CD4-positive, CD25-positive, alpha-beta regulatory T cell (primary cell): ENCODE results near the gene PRAMEF18. TPM values are rescaled to one million over a fixed set of nuclear protein-coding genes. Genes with fewer than 3 reads are reported as not detected.
"Not testable (repeated sequence)": the region's sequence is repeated elsewhere in the genome, so short reads cannot be mapped to it uniquely, and the experiment has no call there.

Source experiments
- ATAC-seq, 2 donors: fragments of 150-1000 bp; cut with Tn5 transposase; one replicate each; pipeline ENCODE4 v1.10.0; 2021; ENCODE audit warnings: low read depth in 2 of 2, moderate number of reproducible peaks in 2 of 2, moderate library complexity in 1 of 2
- DNase-seq, 3 donors: peaks; one replicate each; pipeline versions ENCODE4 v3.0.0 to v3.0.0-alpha.2; 2012 to 2022; ENCODE audit warnings: mixed read lengths in 1 of 3
- H3K27ac ChIP-seq: one replicate; pipeline ENCODE4 v1.7.0; 2013; ENCODE audit warnings: mild to moderate bottlenecking, low read length; ENCODE audit not compliant: insufficient read depth, poor library complexity, severe bottlenecking
- H3K27me3 ChIP-seq: one replicate; pipeline ENCODE4 v1.7.0; 2013; ENCODE audit warnings: low read length; ENCODE audit not compliant: control insufficient read depth, insufficient read depth
- H3K36me3 ChIP-seq: one replicate; pipeline ENCODE4 v1.7.0; 2013; ENCODE audit warnings: mild to moderate bottlenecking, low read length, moderate library complexity; ENCODE audit not compliant: control insufficient read depth, insufficient read depth
- H3K4me1 ChIP-seq: 2 replicates; pipeline ENCODE4 v1.7.0; 2013; ENCODE audit warnings: mild to moderate bottlenecking, low read length; ENCODE audit not compliant: insufficient read depth, control insufficient read depth, poor library complexity, severe bottlenecking
- H3K4me3 ChIP-seq: one replicate; pipeline ENCODE4 v1.7.0; 2013; ENCODE audit warnings: low read depth, mild to moderate bottlenecking, low read length, moderate library complexity
- H3K9me3 ChIP-seq, 2 experiments: 1 replicate in 1 of 2; 2 replicates in 1 of 2; pipeline ENCODE4 v1.7.0; 2013; ENCODE audit warnings: low read length in 2 of 2, mild to moderate bottlenecking in 1 of 2, moderate library complexity in 1 of 2; ENCODE audit not compliant: control insufficient read depth in 2 of 2
- H3K27ac Mint-ChIP-seq, 3 donors: one replicate each; pipeline ENCODE4 v1.8.0; 2020 to 2022; ENCODE audit warnings: mild to moderate bottlenecking in 3 of 3, mixed read lengths in 3 of 3, moderate library complexity in 2 of 3
- H3K27me3 Mint-ChIP-seq: one replicate; pipeline ENCODE4 v1.8.0; 2022; ENCODE audit warnings: mild to moderate bottlenecking, mixed read lengths
- H3K36me3 Mint-ChIP-seq: one replicate; pipeline ENCODE4 v1.8.0; 2020; ENCODE audit warnings: mixed read lengths
- H3K4me1 Mint-ChIP-seq, 4 donors: one replicate each; pipeline ENCODE4 v1.8.0; 2020 to 2022; ENCODE audit warnings: mixed read lengths in 4 of 4, mild to moderate bottlenecking in 1 of 4
- H3K4me3 Mint-ChIP-seq, 4 donors: one replicate each; pipeline ENCODE4 v1.8.0; 2020 to 2022; ENCODE audit warnings: mild to moderate bottlenecking in 4 of 4, mixed read lengths in 4 of 4, moderate library complexity in 3 of 4
- H3K9me3 Mint-ChIP-seq, 7 donors: one replicate each; pipeline ENCODE4 v1.8.0; 2020 to 2022; ENCODE audit warnings: mixed read lengths in 7 of 7, mild to moderate bottlenecking in 3 of 7, moderate library complexity in 2 of 7
- polyA plus RNA-seq, 4 donors: library from polyadenylated mRNA; unstranded; fragments of 300-500 nt; fragmentation: Illumina TruSeq; gene quantifications; one replicate each; pipeline ENCODE4 v1.2.3, GENCODE V29; 2021
- total RNA-seq: library from RNA; stranded (reverse); gene quantifications from one replicate; pipeline ENCODE4 v1.2.3, GENCODE V29; 2022

Gene PRAMEF18
- total and polyA plus RNA-seq, 5 donors from 2014 or later = not detected

GRCh38 chr1:13227271-13228055 lies 1.5 kb upstream of the PRAMEF18 start:
- not testable (repeated sequence) for H3K9me3 Mint-ChIP-seq, H3K4me3 ChIP-seq, H3K27ac ChIP-seq, H3K4me1 ChIP-seq, H3K36me3 ChIP-seq, H3K36me3 Mint-ChIP-seq, H3K4me3 Mint-ChIP-seq, H3K27ac Mint-ChIP-seq, H3K27me3 ChIP-seq, H3K4me1 Mint-ChIP-seq, DNase-seq, H3K9me3 ChIP-seq, H3K27me3 Mint-ChIP-seq, ATAC-seq

- ATAC-seq = no peak
- Histone ChIP-seq H3K9me3 (no peaks in the 10 kb centered on the region), H3K4me3 (no peak overlapping the region), H3K27ac (no peak overlapping the region), H3K36me3 (no peaks in the 10 kb centered on the region), H3K4me1 (no peaks in the 10 kb centered on the region), H3K27me3 (peaks cover 2% of the 10 kb centered on the region)
- no peak overlapping the region for H3K4me3 Mint-ChIP-seq
- no peak for DNase-seq
- no peak overlapping the region for H3K27ac Mint-ChIP-seq
- H3K4me1 Mint-ChIP-seq = no peaks in the 10 kb centered on the region
- H3K36me3 Mint-ChIP-seq = no peaks in the 10 kb centered on the region
- H3K9me3 Mint-ChIP-seq = peaks cover 0 to 2% (median 0%) of the 10 kb centered on the region in 7 donors
- peaks cover 4% of the 10 kb centered on the region for H3K27me3 Mint-ChIP-seq
These were observed 1.4 kb downstream of the PRAMEF18 start for GRCh38 chr1:13224480-13225060.

- not testable (repeated sequence) for H3K27me3 ChIP-seq, H3K36me3 Mint-ChIP-seq, H3K27me3 Mint-ChIP-seq, H3K36me3 ChIP-seq, H3K4me1 Mint-ChIP-seq, H3K9me3 Mint-ChIP-seq, H3K4me3 Mint-ChIP-seq, ATAC-seq, H3K27ac ChIP-seq, H3K4me1 ChIP-seq, H3K27ac Mint-ChIP-seq, DNase-seq, H3K4me3 ChIP-seq, H3K9me3 ChIP-seq
These were observed 3.2 kb downstream of the PRAMEF18 start for GRCh38 chr1:13222788-13223187.

GRCh38 chr1:13219203-13219602 lies 6.8 kb downstream of the PRAMEF18 start:
- H3K4me1 ChIP-seq, H3K27me3 ChIP-seq, H3K9me3 Mint-ChIP-seq, H3K4me3 Mint-ChIP-seq, H3K36me3 Mint-ChIP-seq, H3K27ac ChIP-seq, DNase-seq, H3K36me3 ChIP-seq, H3K27ac Mint-ChIP-seq, H3K9me3 ChIP-seq, H3K4me3 ChIP-seq, H3K27me3 Mint-ChIP-seq, ATAC-seq, H3K4me1 Mint-ChIP-seq: not testable (repeated sequence)

GRCh38 chr1:13216619-13217018 lies 9.3 kb downstream of the PRAMEF18 start:
- not testable (repeated sequence) for H3K36me3 ChIP-seq, ATAC-seq, H3K4me3 ChIP-seq, H3K27me3 Mint-ChIP-seq, H3K4me1 Mint-ChIP-seq, H3K36me3 Mint-ChIP-seq, H3K4me3 Mint-ChIP-seq, H3K27ac Mint-ChIP-seq, H3K4me1 ChIP-seq, H3K9me3 ChIP-seq, H3K27me3 ChIP-seq, H3K9me3 Mint-ChIP-seq, DNase-seq, H3K27ac ChIP-seq

- H3K4me1 ChIP-seq, H3K9me3 Mint-ChIP-seq, H3K36me3 ChIP-seq, ATAC-seq, H3K9me3 ChIP-seq, DNase-seq, H3K4me3 Mint-ChIP-seq, H3K4me3 ChIP-seq, H3K27ac Mint-ChIP-seq, H3K27ac ChIP-seq, H3K4me1 Mint-ChIP-seq, H3K27me3 Mint-ChIP-seq, H3K27me3 ChIP-seq, H3K36me3 Mint-ChIP-seq: not testable (repeated sequence)
These were observed 17.2 kb downstream of the PRAMEF18 start for GRCh38 chr1:13208712-13209111.

- DNase-seq, H3K27ac Mint-ChIP-seq, H3K36me3 Mint-ChIP-seq, H3K27ac ChIP-seq, H3K4me1 ChIP-seq, H3K27me3 ChIP-seq, H3K27me3 Mint-ChIP-seq, H3K9me3 ChIP-seq, ATAC-seq, H3K36me3 ChIP-seq, H3K4me1 Mint-ChIP-seq, H3K9me3 Mint-ChIP-seq, H3K4me3 Mint-ChIP-seq, H3K4me3 ChIP-seq: not testable (repeated sequence)
These were observed 24.6 kb downstream of the PRAMEF18 start, which contains the start of gene PRAMEF13 for GRCh38 chr1:13201309-13201708. Gene PRAMEF13, minus strand, starts transcription at chr1:13201409. Its CDS starts 1,820 bp downstream, at chr1:13199589.
